B cell (primary cell): Measurements from ENCODE around the gene SRXN1.

Experiments
- CTCF ChIP-seq: fragments of 200-600 bp; IDR thresholded peaks from one replicate; pipeline ENCODE4 v1.8.0; 2022; ENCODE audit warnings: antibody characterized with exemption, mild to moderate bottlenecking
- EZH2 ChIP-seq: IDR thresholded peaks from 2 replicates; pipeline ENCODE4 v1.6.1; 2012; ENCODE audit warnings: borderline replicate concordance, low read depth, mild to moderate bottlenecking, moderate library complexity, low read length; ENCODE audit not compliant: insufficient read depth, poor library complexity, severe bottlenecking

- TF ChIP-seq CTCF (no peak), EZH2 (no peak)
These were observed 55.4 kb downstream of the SRXN1 start for GRCh38 chr20:597560-597959.
